BE2C (cell line): Measurements from ENCODE around the gene DIP2C.

ENCODE experiments used
- DNase-seq: peaks from one replicate; pipeline ENCODE4 v3.0.0-alpha.2; 2020
- H3K27me3 ChIP-seq: fragments of 250-450 bp; sonication (Bioruptor Pico); 2 replicates; pipeline ENCODE4 v1.5.1; 2020; ENCODE audit warnings: mild to moderate bottlenecking
- H3K36me3 ChIP-seq: fragments of 250-450 bp; sonication (Bioruptor Pico); 2 replicates; pipeline ENCODE4 v1.5.1; 2020; ENCODE audit warnings: mild to moderate bottlenecking
- H3K4me1 ChIP-seq: fragments of 250-450 bp; sonication (Bioruptor Pico); 2 replicates; pipeline ENCODE4 v1.5.1; 2020
- H3K4me3 ChIP-seq: 2 replicates; pipeline ENCODE4 v1.5.1; 2011; ENCODE audit warnings: low read depth, low read length
- H3K9me3 ChIP-seq: fragments of 250-450 bp; sonication (Bioruptor Pico); 2 replicates; pipeline ENCODE4 v1.5.1; 2020
- CTCF ChIP-seq: IDR thresholded peaks from 2 replicates; pipeline ENCODE4 v1.5.1; 2012; ENCODE audit warnings: mild to moderate bottlenecking, low read depth, low read length

DIP2C gene

GRCh38 chr10:523925-524324 lies 165.5 kb downstream of the DIP2C start:
- H3K9me3 ChIP-seq = no peaks in the 10 kb centered on the region

GRCh38 chr10:522350-522749 lies 167.1 kb downstream of the DIP2C start:
- no peak for DNase-seq
- Histone ChIP-seq H3K36me3 (no peaks in the 10 kb centered on the region), H3K4me1 (peaks cover 4% of the 10 kb centered on the region; the same call in 1 of the 2 replicates), H3K27me3 (no peaks in the 10 kb centered on the region), H3K9me3 (no peaks in the 10 kb centered on the region), H3K4me3 (no peak overlapping the region)
- TF ChIP-seq CTCF = no peak

More at GRCh38 chr10:523925-524324, 165.5 kb downstream of the DIP2C start:
- Histone ChIP-seq H3K27me3 (no peaks in the 10 kb centered on the region), H3K4me3 (no peak overlapping the region), H3K4me1 (peaks cover 4% of the 10 kb centered on the region; the same call in 1 of the 2 replicates), H3K36me3 (no peaks in the 10 kb centered on the region)
- DNase-seq = no peak
- TF ChIP-seq CTCF = no peak

GRCh38 chr10:521261-522250 lies 167.9 kb downstream of the DIP2C start:
- Histone ChIP-seq H3K36me3 (no peaks in the 10 kb centered on the region), H3K4me1 (peaks cover 4% of the 10 kb centered on the region; the same call in 1 of the 2 replicates), H3K4me3 (peak overlapping the region; percentile 28), H3K9me3 (no peaks in the 10 kb centered on the region), H3K27me3 (no peaks in the 10 kb centered on the region)
- peak; percentile 54 for DNase-seq
- TF ChIP-seq CTCF = no peak

GRCh38 chr10:520402-520787 lies 169.1 kb downstream of the DIP2C start:
- no peaks in the 10 kb centered on the region for H3K36me3 ChIP-seq
- peak; percentile 56 for DNase-seq
- H3K4me3 ChIP-seq = no peak overlapping the region
- no peaks in the 10 kb centered on the region for H3K9me3 ChIP-seq
- no peak for TF ChIP-seq CTCF
- no peaks in the 10 kb centered on the region for H3K27me3 ChIP-seq
- H3K4me1 ChIP-seq = peaks cover 4% of the 10 kb centered on the region; the same call in 1 of the 2 replicates

- Histone ChIP-seq H3K27me3 (no peaks in the 10 kb centered on the region), H3K4me1 (peaks cover 4% of the 10 kb centered on the region; the same call in 1 of the 2 replicates)
- no peak for DNase-seq
These were observed 169.6 kb downstream of the DIP2C start for GRCh38 chr10:519716-520401.

More at GRCh38 chr10:519716-520401, 169.6 kb downstream of the DIP2C start:
- no peak for TF ChIP-seq CTCF
- Histone ChIP-seq H3K9me3 (no peaks in the 10 kb centered on the region), H3K4me3 (no peak overlapping the region), H3K36me3 (no peaks in the 10 kb centered on the region)
